ENCODE data around the gene POU2F1. TPM values are rescaled to one million over a fixed set of nuclear protein-coding genes. Genes with fewer than 3 reads are reported as not detected.

POU2F1 gene
- total and polyA plus RNA-seq, 9 donors: 3.9 to 24.6 (median 17.0) TPM

DNA sequence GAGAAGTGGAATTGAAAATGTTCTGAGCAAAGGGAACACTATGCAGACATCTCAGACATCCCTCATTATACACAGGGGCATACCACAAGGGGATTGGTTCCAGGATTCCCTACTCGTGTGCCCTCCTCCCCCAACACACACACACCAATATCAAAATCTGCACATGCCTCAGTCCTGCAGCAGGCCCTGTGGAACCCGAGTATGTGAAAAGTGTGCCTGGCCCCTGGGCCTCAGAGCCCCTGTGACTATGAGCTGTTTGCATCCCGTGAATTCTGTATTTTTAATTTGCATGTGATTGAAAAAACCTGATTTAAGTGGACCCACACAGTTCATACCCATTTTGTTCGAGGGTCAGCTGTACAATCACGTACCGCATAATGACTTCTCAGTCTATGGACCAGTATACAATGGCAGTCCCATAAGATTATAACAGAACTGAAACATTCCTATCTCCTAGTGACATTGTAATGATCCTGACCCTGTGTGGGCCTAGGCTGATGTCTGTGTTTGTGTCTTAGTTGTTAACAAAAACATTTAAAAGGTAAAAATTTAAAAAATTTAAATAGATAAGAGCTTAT lies 11.3 kb downstream of the POU2F1 start:
- no peak for TF ChIP-seq POLR2A (IDR thresholded peaks at IDR 0.05)
- TF ChIP-seq, protein P1, sequence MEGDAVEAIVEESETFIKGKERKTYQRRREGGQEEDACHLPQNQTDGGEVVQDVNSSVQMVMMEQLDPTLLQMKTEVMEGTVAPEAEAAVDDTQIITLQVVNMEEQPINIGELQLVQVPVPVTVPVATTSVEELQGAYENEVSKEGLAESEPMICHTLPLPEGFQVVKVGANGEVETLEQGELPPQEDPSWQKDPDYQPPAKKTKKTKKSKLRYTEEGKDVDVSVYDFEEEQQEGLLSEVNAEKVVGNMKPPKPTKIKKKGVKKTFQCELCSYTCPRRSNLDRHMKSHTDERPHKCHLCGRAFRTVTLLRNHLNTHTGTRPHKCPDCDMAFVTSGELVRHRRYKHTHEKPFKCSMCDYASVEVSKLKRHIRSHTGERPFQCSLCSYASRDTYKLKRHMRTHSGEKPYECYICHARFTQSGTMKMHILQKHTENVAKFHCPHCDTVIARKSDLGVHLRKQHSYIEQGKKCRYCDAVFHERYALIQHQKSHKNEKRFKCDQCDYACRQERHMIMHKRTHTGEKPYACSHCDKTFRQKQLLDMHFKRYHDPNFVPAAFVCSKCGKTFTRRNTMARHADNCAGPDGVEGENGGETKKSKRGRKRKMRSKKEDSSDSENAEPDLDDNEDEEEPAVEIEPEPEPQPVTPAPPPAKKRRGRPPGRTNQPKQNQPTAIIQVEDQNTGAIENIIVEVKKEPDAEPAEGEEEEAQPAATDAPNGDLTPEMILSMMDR (IDR thresholded peaks at IDR 0.05): no peak
- TF ChIP-seq EP300 (IDR thresholded peaks at IDR 0.05): no peak

DNA sequence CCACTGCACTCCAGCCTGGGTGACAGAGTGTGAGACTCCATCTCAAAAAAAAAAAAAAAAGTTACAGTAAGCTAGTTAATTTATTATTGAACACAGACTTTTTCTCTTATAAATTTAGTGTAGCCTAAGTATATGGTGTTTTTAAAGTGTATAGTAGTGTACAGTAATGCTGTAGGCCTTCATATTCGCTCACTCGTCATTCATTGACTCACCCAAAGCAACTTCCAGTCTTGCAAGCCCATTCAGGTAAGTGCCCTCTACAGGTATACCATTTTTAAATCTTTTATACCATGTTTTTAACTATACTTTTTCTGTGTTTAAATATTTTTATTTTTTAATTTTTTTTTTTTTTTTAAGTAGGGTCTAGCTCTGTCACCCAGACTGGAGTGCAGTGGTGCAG lies 12.1 kb downstream of the POU2F1 start:
- no peaks in the 10 kb centered on the region for H3K9me3 ChIP-seq
- H3K27ac ChIP-seq: no peak overlapping the region
- intact Hi-C loops (cut with DNase I): no loop called here
- H3K27me3 ChIP-seq: no peaks in the 10 kb centered on the region
- DNase-seq: no peak
- TF ChIP-seq, protein P1 (IDR thresholded peaks at IDR 0.05): no peak
- TF ChIP-seq EP300 (IDR thresholded peaks at IDR 0.05) (no peak), POLR2A (IDR thresholded peaks at IDR 0.05) (no peak)
- no peak overlapping the region for H3K4me3 ChIP-seq
- no peaks in the 10 kb centered on the region for H3K36me3 ChIP-seq
- WGBS, 3 donors: 97 to 98% (median 98%) methylated on average over 2 of the region's 2 CpGs
- peaks cover 4% of the 10 kb centered on the region for H3K4me1 ChIP-seq (ENCODE audit: insufficient read depth)

More for the DNA sequence above, 11.3 kb downstream of the POU2F1 start:
- WGBS, 3 donors: 84 to 88% (median 87%) methylated on average over 6 of the region's 6 CpGs
- DNase-seq: no peak
- intact Hi-C loops (cut with DNase I): no loop called here
- Histone ChIP-seq H3K9me3 (no peaks in the 10 kb centered on the region), H3K4me3 (no peak overlapping the region), H3K27me3 (no peaks in the 10 kb centered on the region), H3K4me1 (ENCODE audit: insufficient read depth) (peaks cover 4% of the 10 kb centered on the region), H3K27ac (no peak overlapping the region), H3K36me3 (no peaks in the 10 kb centered on the region)

DNA sequence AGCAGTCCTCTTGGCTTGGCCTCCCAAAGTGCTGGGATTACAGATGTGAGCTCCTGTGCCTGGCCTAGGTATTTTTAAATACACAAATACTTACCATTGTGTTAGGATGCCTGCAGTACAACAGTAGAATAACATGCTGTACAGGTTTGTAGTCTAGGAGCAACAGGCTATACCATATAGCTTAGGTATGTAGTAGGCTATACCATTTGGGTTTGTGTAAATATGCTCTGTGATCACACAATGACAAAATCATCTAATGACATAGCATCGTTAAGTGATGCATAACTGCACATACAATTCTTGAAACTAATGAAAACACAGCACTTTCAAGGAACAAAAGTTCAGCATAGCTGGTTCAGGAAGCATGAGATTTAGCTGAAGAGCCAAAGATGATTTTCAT lies 12.7 kb downstream of the POU2F1 start:
- no peak for DNase-seq
- Histone ChIP-seq H3K27me3 (no peaks in the 10 kb centered on the region), H3K36me3 (no peaks in the 10 kb centered on the region), H3K4me3 (no peak overlapping the region), H3K9me3 (no peaks in the 10 kb centered on the region), H3K27ac (no peak overlapping the region), H3K4me1 (ENCODE audit: insufficient read depth) (peaks cover 4% of the 10 kb centered on the region)
- TF ChIP-seq POLR2A (IDR thresholded peaks at IDR 0.05) (no peak), EP300 (IDR thresholded peaks at IDR 0.05) (no peak)
- intact Hi-C loops (cut with DNase I): no loop called here
- 75 to 92% (median 83%) methylated on average over 1 of the region's 1 CpG for WGBS, 3 donors

DNA sequence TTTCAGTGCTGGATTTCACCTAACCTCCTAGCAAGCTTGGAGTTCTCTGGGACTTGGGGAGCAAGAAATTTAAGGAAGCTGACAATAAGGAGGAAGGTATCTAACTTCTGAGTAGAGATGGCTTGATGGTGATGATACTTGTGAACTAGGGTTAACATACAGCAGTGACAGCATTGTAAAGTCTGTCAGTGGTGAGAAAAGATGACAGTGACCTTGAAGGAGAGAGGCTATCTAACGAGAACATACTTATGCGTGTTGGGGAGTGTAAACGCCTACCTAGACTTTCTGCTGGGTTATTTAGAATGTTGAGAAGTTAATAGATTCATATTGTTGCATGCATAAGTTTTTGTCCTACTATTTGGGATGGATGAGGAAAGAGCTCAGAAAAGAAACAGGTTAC lies 16.3 kb downstream of the POU2F1 start:
- WGBS, 3 donors: 52 to 71% (median 66%) methylated on average over 3 of the region's 3 CpGs
- H3K4me1 ChIP-seq (ENCODE audit: insufficient read depth): peaks cover 2% of the 10 kb centered on the region
- no peak overlapping the region for H3K4me3 ChIP-seq
- no peaks in the 10 kb centered on the region for H3K27me3 ChIP-seq
- no peak for DNase-seq
- intact Hi-C loops (cut with DNase I): no loop called here
- TF ChIP-seq, protein P1 (IDR thresholded peaks at IDR 0.05): no peak
- TF ChIP-seq EP300 (IDR thresholded peaks at IDR 0.05) (no peak), POLR2A (IDR thresholded peaks at IDR 0.05) (no peak)
- no peaks in the 10 kb centered on the region for H3K9me3 ChIP-seq
- no peaks in the 10 kb centered on the region for H3K36me3 ChIP-seq
- no peak overlapping the region for H3K27ac ChIP-seq

DNA sequence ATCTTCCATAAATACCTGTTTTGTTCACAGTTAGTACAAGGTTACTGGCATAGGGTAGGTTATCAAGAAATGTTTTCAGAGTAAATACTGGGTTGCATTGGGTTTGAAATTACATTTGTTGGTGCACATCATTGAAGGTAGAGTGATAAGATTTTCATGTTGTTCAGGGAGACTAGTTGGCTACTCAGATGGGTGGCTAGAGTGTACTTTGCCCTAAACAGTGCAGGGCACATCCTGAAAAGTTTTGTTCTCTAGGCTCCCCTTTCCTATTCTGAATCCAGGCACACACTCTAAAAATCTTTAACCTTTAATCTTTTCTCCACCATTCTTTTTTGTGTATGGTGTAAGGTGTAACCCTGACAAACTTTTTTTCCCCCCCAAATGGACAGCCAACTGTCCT lies 18.0 kb downstream of the POU2F1 start:
- no peak for DNase-seq
- TF ChIP-seq EP300 (IDR thresholded peaks at IDR 0.05) (no peak), POLR2A (IDR thresholded peaks at IDR 0.05) (no peak)
- TF ChIP-seq, protein P1 (IDR thresholded peaks at IDR 0.05): no peak
- H3K27me3 ChIP-seq: no peaks in the 10 kb centered on the region

More for the DNA sequence above, 18.0 kb downstream of the POU2F1 start:
- intact Hi-C loops (cut with DNase I): no loop called here
- Histone ChIP-seq H3K9me3 (no peaks in the 10 kb centered on the region), H3K36me3 (no peaks in the 10 kb centered on the region), H3K4me3 (no peak overlapping the region), H3K4me1 (ENCODE audit: insufficient read depth) (peaks cover 2% of the 10 kb centered on the region), H3K27ac (no peak overlapping the region)

Measured in ovary (tissue), 9 donors.